ENCODE data around the gene ZSWIM7.

DNA sequence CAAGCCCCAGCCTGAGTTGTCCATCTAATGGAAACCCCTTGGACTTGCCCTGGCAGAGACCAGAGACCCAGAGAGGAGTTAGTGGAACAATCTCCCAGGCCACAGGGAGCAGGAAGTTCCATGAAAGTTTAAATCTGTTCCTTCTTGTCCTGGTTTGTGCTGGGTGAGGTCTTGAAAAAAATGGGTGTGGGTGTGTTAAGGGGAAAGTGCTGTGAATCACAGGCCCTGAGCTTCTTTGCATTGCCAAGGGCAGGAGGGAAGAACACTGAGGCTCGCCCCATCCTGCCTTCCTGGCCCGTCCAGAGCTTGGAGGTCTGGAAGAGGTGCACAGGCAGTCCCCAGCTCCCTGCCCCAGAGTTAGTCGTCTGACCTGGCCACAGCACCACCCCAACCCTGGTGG is 52.2 kb downstream of the ZSWIM7 start:
- TF ChIP-seq REST (IDR thresholded peaks at IDR 0.05; ENCODE audit: insufficient read depth in 1 of 2, low read depth in 2 of 2, low read length in 2 of 2) (no peak), POLR2AphosphoS5 (IDR thresholded peaks at IDR 0.05; ENCODE audit: low read depth, low read length) (no peak), TAF1 (IDR thresholded peaks at IDR 0.05; ENCODE audit: borderline replicate concordance, insufficient read depth, low read length) (no peak)
